PFSK-1 (cell line): Measurements from ENCODE around the gene GAPDHS.

ENCODE experiments used
- FOXP2 ChIP-seq: optimal IDR thresholded peaks from 2 replicates; pipeline ENCODE3; 2011; ENCODE audit warnings: borderline replicate concordance, control low read depth, inconsistent platforms; ENCODE audit not compliant: insufficient read depth; ENCODE audit errors: extremely low read length, extremely low read depth
- POLR2AphosphoS5 ChIP-seq: IDR thresholded peaks from 2 replicates; pipeline ENCODE4 v1.6.1; 2012; ENCODE audit warnings: low read depth, mild to moderate bottlenecking, control low read depth, low read length, moderate library complexity
- SIN3A ChIP-seq: IDR thresholded peaks from 2 replicates; pipeline ENCODE4 v1.6.1; 2012; ENCODE audit warnings: mild to moderate bottlenecking, low read length, moderate library complexity, borderline replicate concordance; ENCODE audit not compliant: insufficient read depth
- TAF1 ChIP-seq: IDR thresholded peaks from 2 replicates; pipeline ENCODE4 v1.6.1; 2012; ENCODE audit warnings: low read length, control low read depth, borderline replicate concordance; ENCODE audit not compliant: insufficient read depth
- TF ChIP-seq, protein P1 (sequence below), 2 experiments: IDR thresholded peaks; 2 replicates each; pipeline versions ENCODE4 v1.6.1 to v1.8.0; 2011 to 2012; ENCODE audit warnings: low read depth in 2 of 2, low read length in 2 of 2, control low read depth in 1 of 2, inconsistent platforms in 1 of 2, mild to moderate bottlenecking in 1 of 2, moderate library complexity in 1 of 2; ENCODE audit not compliant: insufficient read depth in 1 of 2

GRCh38 chr19:35582760-35583159 is 49.5 kb downstream of the GAPDHS start:
- TF ChIP-seq, protein P1, sequence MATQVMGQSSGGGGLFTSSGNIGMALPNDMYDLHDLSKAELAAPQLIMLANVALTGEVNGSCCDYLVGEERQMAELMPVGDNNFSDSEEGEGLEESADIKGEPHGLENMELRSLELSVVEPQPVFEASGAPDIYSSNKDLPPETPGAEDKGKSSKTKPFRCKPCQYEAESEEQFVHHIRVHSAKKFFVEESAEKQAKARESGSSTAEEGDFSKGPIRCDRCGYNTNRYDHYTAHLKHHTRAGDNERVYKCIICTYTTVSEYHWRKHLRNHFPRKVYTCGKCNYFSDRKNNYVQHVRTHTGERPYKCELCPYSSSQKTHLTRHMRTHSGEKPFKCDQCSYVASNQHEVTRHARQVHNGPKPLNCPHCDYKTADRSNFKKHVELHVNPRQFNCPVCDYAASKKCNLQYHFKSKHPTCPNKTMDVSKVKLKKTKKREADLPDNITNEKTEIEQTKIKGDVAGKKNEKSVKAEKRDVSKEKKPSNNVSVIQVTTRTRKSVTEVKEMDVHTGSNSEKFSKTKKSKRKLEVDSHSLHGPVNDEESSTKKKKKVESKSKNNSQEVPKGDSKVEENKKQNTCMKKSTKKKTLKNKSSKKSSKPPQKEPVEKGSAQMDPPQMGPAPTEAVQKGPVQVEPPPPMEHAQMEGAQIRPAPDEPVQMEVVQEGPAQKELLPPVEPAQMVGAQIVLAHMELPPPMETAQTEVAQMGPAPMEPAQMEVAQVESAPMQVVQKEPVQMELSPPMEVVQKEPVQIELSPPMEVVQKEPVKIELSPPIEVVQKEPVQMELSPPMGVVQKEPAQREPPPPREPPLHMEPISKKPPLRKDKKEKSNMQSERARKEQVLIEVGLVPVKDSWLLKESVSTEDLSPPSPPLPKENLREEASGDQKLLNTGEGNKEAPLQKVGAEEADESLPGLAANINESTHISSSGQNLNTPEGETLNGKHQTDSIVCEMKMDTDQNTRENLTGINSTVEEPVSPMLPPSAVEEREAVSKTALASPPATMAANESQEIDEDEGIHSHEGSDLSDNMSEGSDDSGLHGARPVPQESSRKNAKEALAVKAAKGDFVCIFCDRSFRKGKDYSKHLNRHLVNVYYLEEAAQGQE (IDR thresholded peaks at IDR 0.05; ENCODE audit: insufficient read depth in 1 of 2, low read depth in 2 of 2, low read length in 2 of 2): no peak
- TF ChIP-seq POLR2AphosphoS5 (no peak), TAF1 (no peak), SIN3A (no peak), FOXP2 (no peak)
